Activated CD8-positive, alpha-beta memory T cell treated with anti-CD3 and anti-CD28 coated beads, Interleukin-2, amount 10 ng/mL, durations not matched to agents 7 days and 5 days (primary cell): ENCODE results near the gene SV2A. TPM values are rescaled to one million over a fixed set of nuclear protein-coding genes. Genes with fewer than 3 reads are reported as not detected.
"Not testable (repeated sequence)": the region's sequence is repeated elsewhere in the genome, so short reads cannot be mapped to it uniquely, and the experiment has no call there.

Source experiments
- ATAC-seq: fragments of 150-1000 bp; cut with Tn5 transposase; one replicate; pipeline ENCODE4 v1.10.0; 2021; ENCODE audit warnings: moderate library complexity
- CTCF ChIA-PET: fragments of 350-600 bp; sonication (Branson Sonifier 250); formaldehyde crosslinking; loops from one replicate; lab custom pipeline; 2021; ENCODE audit warnings: antibody characterized with exemption; lab: Charles Lee
- DNase-seq: peaks from one replicate; pipeline ENCODE4 v3.0.0-alpha.2; 2020
- H3K27ac Mint-ChIP-seq: one replicate; pipeline ENCODE4 v1.8.0; 2021; ENCODE audit warnings: mild to moderate bottlenecking, mixed read lengths
- H3K27me3 Mint-ChIP-seq: one replicate; pipeline ENCODE4 v1.8.0; 2021; ENCODE audit warnings: mixed read lengths
- H3K36me3 Mint-ChIP-seq: one replicate; pipeline ENCODE4 v1.8.0; 2021; ENCODE audit warnings: mild to moderate bottlenecking, mixed read lengths
- H3K4me1 Mint-ChIP-seq: one replicate; pipeline ENCODE4 v1.8.0; 2021; ENCODE audit warnings: mixed read lengths
- H3K4me3 Mint-ChIP-seq: one replicate; pipeline ENCODE4 v1.8.0; 2021; ENCODE audit warnings: mild to moderate bottlenecking, moderate library complexity, mixed read lengths
- H3K9me3 Mint-ChIP-seq: one replicate; pipeline ENCODE4 v1.8.0; 2022; ENCODE audit warnings: low read depth, mixed read lengths
- total RNA-seq, 2 experiments: library from RNA; stranded (reverse); gene quantifications; one replicate each; pipeline ENCODE4 v1.2.3, GENCODE V29; 2021

SV2A gene
- total RNA-seq, 2 experiments from 2014 or later: 15.8 to 17.1 TPM

DNA sequence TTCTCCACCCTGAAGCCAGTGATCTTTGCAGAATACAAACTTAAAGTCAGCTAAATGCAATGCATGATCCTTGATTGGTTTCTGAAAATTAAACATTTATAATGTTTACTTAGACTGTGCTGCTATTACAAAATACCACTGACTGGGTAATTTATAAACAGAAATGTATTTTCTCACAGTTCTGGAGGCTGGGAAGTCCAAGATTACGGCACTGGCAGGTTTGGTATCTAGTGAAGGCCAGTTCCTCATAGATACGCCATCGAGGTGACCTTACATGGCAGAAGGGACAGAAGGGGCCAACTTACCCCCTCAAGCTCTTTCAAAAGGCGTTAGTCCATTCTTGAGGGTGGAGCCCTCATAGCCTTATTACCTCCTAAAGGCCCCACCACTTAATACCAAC, 21.1 kb downstream of the SV2A start:
- Mint-ChIP-seq H3K4me1 (peaks cover 26% of the 10 kb centered on the region), H3K27me3 (peaks cover 3% of the 10 kb centered on the region), H3K27ac (no peak overlapping the region), H3K9me3 (no peaks in the 10 kb centered on the region), H3K4me3 (no peak overlapping the region), H3K36me3 (peaks cover 8% of the 10 kb centered on the region)
- DNase-seq (peak; percentile 16), ATAC-seq (no peak)
- CTCF ChIA-PET: no interaction called here

GRCh38 chr1:149888999-149889289, 28.7 kb downstream of the SV2A start:
- DNase-seq: peak; percentile 40
- ATAC-seq: no peak
- H3K27me3 Mint-ChIP-seq: peaks cover 2% of the 10 kb centered on the region
- CTCF ChIA-PET: interaction anchor here (0.6 to 2.9 kb wide), 15 partner anchors 9 to 298 kb away, joined by 3 to 11 read pairs (median 4); partner anchors contain the start of genes SF3B4 and VPS45
- peaks cover 10% of the 10 kb centered on the region for H3K4me1 Mint-ChIP-seq
- peaks cover 1% of the 10 kb centered on the region for H3K36me3 Mint-ChIP-seq
- no peaks in the 10 kb centered on the region for H3K9me3 Mint-ChIP-seq
- H3K4me3 Mint-ChIP-seq: no peak overlapping the region
- no peak overlapping the region for H3K27ac Mint-ChIP-seq

DNA sequence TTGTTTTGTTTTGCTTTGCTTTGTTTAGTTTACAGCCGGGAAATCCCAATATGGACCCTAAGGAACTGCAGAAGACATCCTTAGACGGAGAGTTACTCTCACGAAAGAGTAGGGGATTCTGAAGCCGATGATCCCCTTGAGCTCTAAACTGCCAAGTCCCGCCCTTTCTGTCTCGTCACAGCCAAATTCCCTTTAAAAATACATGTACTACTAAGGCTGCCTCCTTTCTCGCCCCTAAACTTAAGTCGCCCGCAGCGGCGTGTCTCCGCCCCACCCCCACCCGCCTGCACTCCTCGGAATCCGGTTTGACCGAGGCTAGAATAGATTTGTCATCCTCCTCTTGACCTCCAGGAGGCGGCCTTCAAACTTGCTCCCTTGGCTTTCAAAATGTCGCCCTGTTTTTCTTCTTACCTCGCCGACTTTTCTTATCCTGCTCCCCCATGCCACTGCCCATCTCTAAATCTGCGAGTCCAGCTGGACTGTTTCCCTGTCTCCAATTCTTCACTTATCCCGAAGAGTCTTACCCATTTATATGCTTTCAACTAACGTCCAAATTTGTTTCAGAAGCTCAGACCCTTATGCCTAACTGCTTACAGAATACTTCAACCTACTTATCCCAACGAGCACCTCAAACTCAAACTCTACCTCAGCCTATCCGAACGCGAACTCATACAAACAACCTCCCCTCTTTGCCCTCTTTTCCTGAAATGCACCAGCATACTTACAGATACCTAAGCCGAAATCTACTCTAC, 29.2 kb downstream of the SV2A start:
- ATAC-seq (peak; percentile 17), DNase-seq (peak; percentile 94)
- H3K4me1 Mint-ChIP-seq: peaks cover 10% of the 10 kb centered on the region
- peaks cover 2% of the 10 kb centered on the region for H3K27me3 Mint-ChIP-seq
- H3K9me3 Mint-ChIP-seq: no peaks in the 10 kb centered on the region
- CTCF ChIA-PET: interaction anchor here (0.6 to 2.9 kb wide), 20 partner anchors 10 to 367 kb away, joined by 3 to 11 read pairs (median 4); partner anchors contain the start of genes PLEKHO1, SF3B4 and VPS45
- no peak overlapping the region for H3K27ac Mint-ChIP-seq
- peaks cover 1% of the 10 kb centered on the region for H3K36me3 Mint-ChIP-seq
- no peak overlapping the region for H3K4me3 Mint-ChIP-seq

DNA sequence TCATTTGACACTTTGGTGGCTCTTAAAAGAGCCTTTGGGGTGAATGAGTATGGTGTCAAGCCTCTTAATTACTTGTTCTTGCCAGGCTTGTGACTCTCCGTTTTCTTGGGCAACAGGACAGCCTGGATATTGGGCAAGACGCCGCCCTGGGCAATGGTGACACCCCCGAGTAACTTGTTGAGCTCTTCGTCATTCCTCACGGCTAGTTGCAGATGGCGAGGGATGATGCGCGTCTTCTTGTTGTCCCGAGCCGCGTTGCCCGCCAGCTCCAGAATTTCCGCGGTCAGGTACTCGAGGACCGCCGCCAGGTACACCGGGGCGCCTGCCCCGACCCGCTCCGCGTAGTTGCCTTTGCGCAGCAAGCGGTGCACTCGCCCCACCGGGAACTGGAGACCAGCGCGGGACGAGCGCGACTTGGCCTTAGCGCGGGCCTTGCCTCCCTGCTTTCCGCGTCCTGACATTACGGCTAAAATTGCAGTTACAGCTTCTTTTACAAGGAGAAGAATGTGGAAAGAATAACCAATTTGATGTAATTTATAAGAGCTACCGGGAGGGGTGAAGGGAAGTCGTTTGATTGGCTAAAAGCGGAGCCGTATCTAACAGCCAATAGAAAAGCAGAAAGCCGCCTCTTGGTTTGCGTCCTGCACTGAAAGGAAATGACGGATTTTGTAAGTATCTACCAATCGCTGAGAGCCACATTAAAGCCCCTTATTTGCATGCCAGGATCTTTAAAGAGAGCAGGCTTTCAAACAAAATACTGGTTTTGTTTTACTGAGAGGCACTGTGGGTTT, 30.0 kb downstream of the SV2A start:
- no peak overlapping the region for H3K27ac Mint-ChIP-seq
- ATAC-seq: peak; percentile 50
- CTCF ChIA-PET: interaction anchor here (0.6 to 2.9 kb wide), 17 partner anchors 11 to 368 kb away, joined by 3 to 11 read pairs (median 4); partner anchors contain the start of genes PLEKHO1, SF3B4 and VPS45
- DNase-seq: peak; percentile 91
- H3K27me3 Mint-ChIP-seq: peaks cover 2% of the 10 kb centered on the region
- H3K4me3 Mint-ChIP-seq: no peak overlapping the region
- no peaks in the 10 kb centered on the region for H3K9me3 Mint-ChIP-seq
- H3K4me1 Mint-ChIP-seq: peaks cover 10% of the 10 kb centered on the region
- peaks cover 1% of the 10 kb centered on the region for H3K36me3 Mint-ChIP-seq

GRCh38 chr1:149887196-149887455, 30.5 kb downstream of the SV2A start:
- H3K36me3 Mint-ChIP-seq, H3K9me3 Mint-ChIP-seq, H3K27ac Mint-ChIP-seq, ATAC-seq, DNase-seq, H3K4me3 Mint-ChIP-seq, H3K27me3 Mint-ChIP-seq: not testable (repeated sequence)
- CTCF ChIA-PET: interaction anchor here (1.3 to 2.9 kb wide), 6 partner anchors 10 to 300 kb away, joined by 3 to 11 read pairs (median 6); partner anchors contain the start of genes SF3B4 and VPS45
- peaks cover 15% of the 10 kb centered on the region for H3K4me1 Mint-ChIP-seq

DNA sequence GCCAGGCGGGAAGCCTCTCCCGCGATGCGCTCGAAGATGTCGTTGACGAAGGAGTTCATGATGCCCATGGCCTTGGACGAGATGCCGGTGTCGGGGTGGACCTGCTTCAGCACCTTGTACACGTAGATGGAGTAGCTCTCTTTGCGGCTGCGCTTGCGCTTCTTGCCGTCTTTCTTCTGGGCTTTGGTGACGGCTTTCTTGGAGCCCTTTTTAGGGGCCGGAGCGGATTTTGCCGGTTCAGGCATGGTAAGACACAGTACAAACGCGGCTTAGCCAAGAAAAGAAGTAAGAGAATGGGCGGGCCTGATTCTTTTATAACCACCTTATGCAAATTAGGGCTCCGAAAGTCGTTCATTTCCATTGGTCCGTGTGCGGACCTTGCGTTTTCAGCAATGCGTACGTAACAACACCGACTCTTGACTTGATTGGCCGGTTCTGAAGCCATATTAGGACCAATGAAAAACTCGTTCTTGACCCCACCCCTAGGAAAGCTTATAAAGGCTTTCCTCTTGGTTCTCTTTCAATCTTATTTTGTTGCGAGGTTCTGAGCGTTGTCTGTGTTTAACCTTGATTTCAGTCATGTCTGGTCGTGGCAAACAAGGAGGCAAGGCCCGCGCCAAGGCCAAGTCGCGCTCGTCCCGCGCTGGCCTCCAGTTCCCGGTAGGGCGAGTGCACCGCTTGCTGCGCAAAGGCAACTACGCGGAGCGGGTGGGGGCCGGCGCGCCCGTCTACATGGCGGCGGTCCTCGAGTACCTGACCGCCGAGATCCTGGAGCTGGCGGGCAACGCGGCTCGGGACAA, 31.0 kb downstream of the SV2A start:
- H3K27me3 Mint-ChIP-seq: peaks cover 2% of the 10 kb centered on the region
- ATAC-seq (peak; percentile 60), DNase-seq (peak; percentile 94)
- no peak overlapping the region for H3K4me3 Mint-ChIP-seq
- H3K9me3 Mint-ChIP-seq: no peaks in the 10 kb centered on the region
- CTCF ChIA-PET: interaction anchor here (1.3 to 2.9 kb wide), 4 partner anchors 42 to 301 kb away, joined by 6 to 11 read pairs (median 8); partner anchors contain the start of genes SF3B4 and VPS45
- peaks cover 1% of the 10 kb centered on the region for H3K36me3 Mint-ChIP-seq
- H3K4me1 Mint-ChIP-seq: peaks cover 17% of the 10 kb centered on the region
- no peak overlapping the region for H3K27ac Mint-ChIP-seq

DNA sequence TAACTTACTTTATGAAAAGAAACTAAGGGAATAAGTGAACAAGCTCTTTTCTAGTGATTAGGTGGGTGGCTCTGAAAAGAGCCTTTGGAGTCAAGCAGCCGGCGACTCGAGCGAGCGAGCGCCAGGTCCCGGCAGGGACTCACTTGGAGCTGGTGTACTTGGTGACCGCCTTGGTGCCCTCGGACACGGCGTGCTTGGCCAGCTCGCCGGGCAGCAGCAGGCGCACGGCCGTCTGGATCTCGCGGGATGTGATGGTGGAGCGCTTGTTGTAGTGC, 31.6 kb downstream of the SV2A start:
- H3K27me3 Mint-ChIP-seq, DNase-seq, H3K4me3 Mint-ChIP-seq, H3K36me3 Mint-ChIP-seq, CTCF ChIA-PET, H3K9me3 Mint-ChIP-seq, H3K27ac Mint-ChIP-seq: not testable (repeated sequence)
- ATAC-seq: peak; percentile 0
- H3K4me1 Mint-ChIP-seq: peaks cover 19% of the 10 kb centered on the region

DNA sequence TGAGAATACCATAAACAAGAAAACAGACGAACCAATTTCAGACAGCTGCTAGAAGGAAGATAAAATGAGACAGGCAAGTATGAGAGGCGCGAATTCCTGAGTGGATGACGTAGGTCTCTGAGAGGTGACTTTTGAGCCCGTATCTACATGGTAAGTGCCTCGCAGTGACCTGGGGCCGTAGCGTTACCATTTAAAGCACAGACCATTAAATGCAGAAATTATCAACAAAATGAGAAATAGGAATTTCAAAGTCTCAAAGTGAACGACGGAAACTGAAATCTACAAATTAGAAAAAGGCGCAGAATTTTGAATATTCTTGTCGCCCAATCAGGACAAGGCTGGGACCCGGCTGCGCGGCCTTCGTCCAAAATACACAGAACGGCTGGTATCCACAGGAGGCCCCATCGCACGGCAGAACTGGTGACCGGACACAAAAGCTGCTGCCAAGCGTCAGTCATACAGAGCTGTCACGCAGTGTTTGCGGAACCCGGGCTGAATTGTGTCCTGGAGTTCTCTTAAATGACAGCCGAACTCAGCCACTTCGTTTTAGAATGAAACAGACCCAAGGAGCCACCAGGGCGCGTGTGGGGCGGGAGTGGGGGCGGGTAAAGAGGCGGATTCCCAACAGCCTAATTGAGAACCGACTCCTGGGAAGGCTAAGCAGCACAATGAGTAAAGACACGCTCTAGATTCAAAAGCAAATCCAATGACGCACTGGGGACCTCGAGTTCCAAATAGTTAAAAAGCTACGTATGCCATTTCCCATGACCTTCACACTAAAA, 32.1 kb downstream of the SV2A start:
- H3K4me1 Mint-ChIP-seq: peaks cover 19% of the 10 kb centered on the region
- ATAC-seq (peak; percentile 7), DNase-seq (peak; percentile 90)
- H3K27me3 Mint-ChIP-seq: peaks cover 2% of the 10 kb centered on the region
- CTCF ChIA-PET: no interaction called here
- H3K36me3 Mint-ChIP-seq: peaks cover 1% of the 10 kb centered on the region
- no peak overlapping the region for H3K27ac Mint-ChIP-seq
- H3K4me3 Mint-ChIP-seq: no peak overlapping the region
- no peaks in the 10 kb centered on the region for H3K9me3 Mint-ChIP-seq

DNA sequence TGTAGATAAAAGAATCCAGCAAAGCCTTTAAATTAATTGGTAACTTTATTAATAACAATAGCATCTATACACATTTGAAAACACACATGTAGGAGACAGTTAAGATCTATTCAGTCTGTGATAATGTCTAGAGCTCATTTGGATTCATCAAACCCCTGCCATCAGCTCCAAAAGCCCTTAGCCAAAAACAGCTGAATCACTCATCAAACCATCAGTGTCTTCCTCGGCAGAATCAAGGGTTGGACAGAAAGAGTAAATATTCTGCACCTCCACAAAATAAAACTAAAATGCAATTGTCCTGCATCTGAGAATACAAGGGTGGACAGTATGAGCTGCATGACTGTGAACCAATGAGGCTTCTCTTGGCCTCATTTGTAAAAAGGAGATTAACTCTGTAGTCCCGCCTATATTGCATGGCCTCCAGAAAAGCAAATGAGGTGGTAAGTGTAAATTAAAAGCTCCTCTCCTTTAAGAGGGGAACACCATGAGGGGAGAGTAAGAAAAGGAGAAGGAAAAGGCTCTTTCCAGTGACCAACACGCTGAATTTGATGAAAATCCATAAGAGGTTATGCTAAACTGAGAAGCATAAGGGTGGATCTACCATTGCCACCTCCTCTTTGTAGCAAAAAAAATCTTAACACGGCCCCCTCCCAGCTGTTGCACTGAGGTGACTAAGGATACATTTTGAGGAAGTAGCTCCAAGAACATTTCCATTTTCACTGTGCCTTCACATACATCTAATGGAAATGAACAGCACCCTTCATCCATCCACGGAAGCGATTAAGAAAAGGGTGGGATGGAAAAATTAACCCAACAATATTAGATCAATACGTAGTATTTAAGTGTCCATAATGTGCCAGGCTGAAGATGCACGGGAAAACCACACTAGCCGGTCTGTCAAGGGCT, 33.0 kb downstream of the SV2A start:
- Mint-ChIP-seq H3K36me3 (peaks cover 1% of the 10 kb centered on the region), H3K9me3 (no peaks in the 10 kb centered on the region), H3K27ac (no peak overlapping the region), H3K27me3 (peaks cover 2% of the 10 kb centered on the region), H3K4me1 (peaks cover 19% of the 10 kb centered on the region), H3K4me3 (no peak overlapping the region)
- CTCF ChIA-PET: interaction anchor here (0.8 kb wide), 1 partner anchor 302 kb away, joined by 3 read pairs; no protein-coding TSS in a partner anchor
- peak; percentile 70 for DNase-seq
- no peak for ATAC-seq

DNA sequence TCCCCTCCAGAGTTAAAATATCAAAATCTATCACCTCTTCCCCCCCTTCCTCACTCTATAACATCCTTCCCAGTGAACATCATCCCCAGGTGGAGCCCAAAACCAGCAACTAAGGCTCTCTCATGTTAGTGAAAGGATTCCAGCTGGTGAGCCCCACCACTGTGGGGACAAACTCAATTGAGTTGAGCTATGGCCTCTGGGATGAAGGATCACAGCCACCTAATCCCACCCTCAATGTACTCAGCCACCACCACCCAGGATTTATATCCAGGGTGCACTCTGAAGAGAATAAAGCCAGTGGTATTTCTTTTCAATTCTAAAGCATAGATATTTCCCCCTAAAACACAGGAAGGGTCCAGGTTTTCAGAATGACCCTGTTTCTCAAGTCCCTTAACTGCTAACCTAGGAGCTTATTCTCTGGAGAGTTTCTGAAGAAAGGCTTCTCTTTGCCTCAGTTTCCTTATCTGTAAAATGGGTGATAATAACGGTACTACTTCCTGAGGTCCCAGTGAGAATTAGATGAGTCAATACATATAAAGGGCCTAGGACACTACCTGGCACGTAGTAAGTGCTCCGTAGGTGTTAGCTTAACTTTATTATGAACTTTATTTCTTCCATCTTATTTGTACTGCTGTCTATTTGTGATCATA, 33.9 kb downstream of the SV2A start:
- CTCF ChIA-PET: no interaction called here

DNA sequence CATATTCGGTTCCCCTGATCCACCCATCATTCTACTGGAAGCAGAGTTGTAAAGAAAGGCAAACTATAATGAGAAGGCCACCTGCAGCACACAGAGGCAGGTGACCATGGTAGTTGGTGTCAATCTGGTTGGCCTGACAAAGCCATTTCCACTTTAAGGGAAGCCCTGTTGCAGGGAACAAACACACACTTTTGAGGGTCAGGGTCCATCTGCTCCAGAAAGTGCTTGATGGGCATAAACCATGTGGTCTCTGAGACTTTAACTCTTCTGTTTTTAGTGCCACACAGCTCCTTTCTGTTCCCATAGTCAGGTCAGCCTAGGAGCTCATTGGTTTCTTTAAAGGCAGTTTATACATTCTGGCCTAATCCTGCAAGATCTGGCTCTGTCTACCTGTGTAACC, 35.8 kb downstream of the SV2A start:
- DNase-seq: no peak
- H3K27me3 Mint-ChIP-seq: no peaks in the 10 kb centered on the region
- ATAC-seq: no peak
- no peaks in the 10 kb centered on the region for H3K9me3 Mint-ChIP-seq
- no peak overlapping the region for H3K4me3 Mint-ChIP-seq
- H3K27ac Mint-ChIP-seq: peak overlapping the region; percentile 26
- no peaks in the 10 kb centered on the region for H3K36me3 Mint-ChIP-seq
- CTCF ChIA-PET: no interaction called here
- H3K4me1 Mint-ChIP-seq: peaks cover 25% of the 10 kb centered on the region

More for the DNA sequence above, 33.9 kb downstream of the SV2A start:
- DNase-seq: no peak
- H3K4me3 Mint-ChIP-seq: no peak overlapping the region
- ATAC-seq: no peak
- H3K27ac Mint-ChIP-seq: no peak overlapping the region
- H3K27me3 Mint-ChIP-seq: peaks cover 2% of the 10 kb centered on the region
- peaks cover 1% of the 10 kb centered on the region for H3K36me3 Mint-ChIP-seq
- peaks cover 25% of the 10 kb centered on the region for H3K4me1 Mint-ChIP-seq
- no peaks in the 10 kb centered on the region for H3K9me3 Mint-ChIP-seq
